HCT116 (cell line): ENCODE results near the gene OSBPL10.
A peak's percentile ranks its signal among the peaks of the same experiment; 100 is the strongest.

Source experiments
- CEBPB ChIP-seq: IDR thresholded peaks from 2 replicates; pipeline ENCODE4 v1.6.1; 2012; ENCODE audit warnings: low read depth
- EZH2 ChIP-seq: fragments of 200-600 bp; sonication (generic); IDR thresholded peaks from 2 replicates; pipeline ENCODE4 v1.6.1; 2017; ENCODE audit warnings: antibody characterized with exemption, mixed run types
- FOSL1 ChIP-seq: IDR thresholded peaks from 2 replicates; pipeline ENCODE4 v1.6.1; 2012; ENCODE audit warnings: low read depth
- POLR2A ChIP-seq: IDR thresholded peaks from 2 replicates; pipeline ENCODE4 v1.7.0; 2011; ENCODE audit warnings: borderline replicate concordance; ENCODE audit not compliant: insufficient read depth, insufficient read length; ENCODE audit errors: extremely low read depth
- TF ChIP-seq, protein P1 (sequence below), 3 experiments: fragments of 200-600 bp in 1 of 3; sonication (generic) in 1 of 3; IDR thresholded peaks in 2 of 3; conservative IDR thresholded peaks in 1 of 3; 2 replicates each; pipeline ENCODE4 v1.5.1; 2012 to 2017; ENCODE audit warnings: low read depth in 2 of 3, low read length in 2 of 3, antibody characterized with exemption in 1 of 3, borderline replicate concordance in 1 of 3, control low read depth in 1 of 3, mild to moderate bottlenecking in 1 of 3, mixed read lengths in 1 of 3, mixed run types in 1 of 3, moderate library complexity in 1 of 3; ENCODE audit not compliant: insufficient read depth in 1 of 3
- TF ChIP-seq, protein P2 (sequence below): IDR thresholded peaks from 2 replicates; pipeline ENCODE4 v1.6.1; 2012

DNA sequence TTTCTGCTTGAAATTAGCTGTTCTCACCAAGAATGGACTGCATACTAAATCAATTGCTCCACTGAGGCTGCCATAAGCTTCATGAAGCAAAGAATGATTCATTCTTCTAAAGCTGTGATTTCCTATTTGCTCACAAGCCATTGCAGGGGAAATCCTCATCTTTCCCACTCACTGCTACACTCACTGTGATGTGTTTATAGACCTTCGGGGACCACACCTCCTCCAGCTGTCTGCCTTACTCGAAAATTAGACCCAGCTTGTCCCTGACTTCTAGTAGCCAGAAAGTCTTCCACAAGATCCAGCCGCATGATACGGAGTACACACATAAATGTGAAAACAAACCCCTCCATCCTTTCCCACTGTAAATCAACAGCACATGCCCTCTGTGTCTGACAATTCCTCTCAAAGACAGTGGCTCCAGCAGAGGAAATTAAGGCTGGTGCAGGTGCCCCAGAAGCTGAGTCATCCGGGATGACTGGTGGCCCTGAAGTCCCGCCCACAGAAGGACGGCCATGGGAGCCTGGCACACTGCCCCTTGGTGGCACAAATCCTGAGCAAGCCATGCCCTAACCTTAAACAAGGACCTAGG lies 276.4 kb downstream of the OSBPL10 start:
- TF ChIP-seq POLR2A (no peak), CEBPB (no peak), EZH2 (no peak), FOSL1 (peak; percentile 82)
- TF ChIP-seq, protein P1, sequence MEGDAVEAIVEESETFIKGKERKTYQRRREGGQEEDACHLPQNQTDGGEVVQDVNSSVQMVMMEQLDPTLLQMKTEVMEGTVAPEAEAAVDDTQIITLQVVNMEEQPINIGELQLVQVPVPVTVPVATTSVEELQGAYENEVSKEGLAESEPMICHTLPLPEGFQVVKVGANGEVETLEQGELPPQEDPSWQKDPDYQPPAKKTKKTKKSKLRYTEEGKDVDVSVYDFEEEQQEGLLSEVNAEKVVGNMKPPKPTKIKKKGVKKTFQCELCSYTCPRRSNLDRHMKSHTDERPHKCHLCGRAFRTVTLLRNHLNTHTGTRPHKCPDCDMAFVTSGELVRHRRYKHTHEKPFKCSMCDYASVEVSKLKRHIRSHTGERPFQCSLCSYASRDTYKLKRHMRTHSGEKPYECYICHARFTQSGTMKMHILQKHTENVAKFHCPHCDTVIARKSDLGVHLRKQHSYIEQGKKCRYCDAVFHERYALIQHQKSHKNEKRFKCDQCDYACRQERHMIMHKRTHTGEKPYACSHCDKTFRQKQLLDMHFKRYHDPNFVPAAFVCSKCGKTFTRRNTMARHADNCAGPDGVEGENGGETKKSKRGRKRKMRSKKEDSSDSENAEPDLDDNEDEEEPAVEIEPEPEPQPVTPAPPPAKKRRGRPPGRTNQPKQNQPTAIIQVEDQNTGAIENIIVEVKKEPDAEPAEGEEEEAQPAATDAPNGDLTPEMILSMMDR (IDR thresholded peaks at IDR 0.05 in 2 of 3, conservative IDR thresholded peaks at IDR 0.05 in 1 of 3; ENCODE audit: borderline replicate concordance in 1 of 3, insufficient read depth in 1 of 3, low read depth in 2 of 3, low read length in 2 of 3): peak in 2 of 3 experiments; percentile 24 to 34; a peak in 1 of 6 replicates
- TF ChIP-seq, protein P2, sequence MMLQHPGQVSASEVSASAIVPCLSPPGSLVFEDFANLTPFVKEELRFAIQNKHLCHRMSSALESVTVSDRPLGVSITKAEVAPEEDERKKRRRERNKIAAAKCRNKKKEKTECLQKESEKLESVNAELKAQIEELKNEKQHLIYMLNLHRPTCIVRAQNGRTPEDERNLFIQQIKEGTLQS: no peak
